NCI-H2107 treated with DMSO at 0.1 percent for 48 hours (cell line): ENCODE results near the gene MICOS13.
A peak's percentile ranks its signal among the peaks of the same experiment; 100 is the strongest.

Source experiments
- DNase-seq: peaks from one replicate; lab custom pipeline; 2025; ENCODE audit not compliant: unreplicated experiment; lab: John Stamatoyannopoulos, UW

MICOS13 gene

GRCh38 chr19:5687360-5688198 lies 7.3 kb upstream of the MICOS13 start:
- no peak for DNase-seq

DNA sequence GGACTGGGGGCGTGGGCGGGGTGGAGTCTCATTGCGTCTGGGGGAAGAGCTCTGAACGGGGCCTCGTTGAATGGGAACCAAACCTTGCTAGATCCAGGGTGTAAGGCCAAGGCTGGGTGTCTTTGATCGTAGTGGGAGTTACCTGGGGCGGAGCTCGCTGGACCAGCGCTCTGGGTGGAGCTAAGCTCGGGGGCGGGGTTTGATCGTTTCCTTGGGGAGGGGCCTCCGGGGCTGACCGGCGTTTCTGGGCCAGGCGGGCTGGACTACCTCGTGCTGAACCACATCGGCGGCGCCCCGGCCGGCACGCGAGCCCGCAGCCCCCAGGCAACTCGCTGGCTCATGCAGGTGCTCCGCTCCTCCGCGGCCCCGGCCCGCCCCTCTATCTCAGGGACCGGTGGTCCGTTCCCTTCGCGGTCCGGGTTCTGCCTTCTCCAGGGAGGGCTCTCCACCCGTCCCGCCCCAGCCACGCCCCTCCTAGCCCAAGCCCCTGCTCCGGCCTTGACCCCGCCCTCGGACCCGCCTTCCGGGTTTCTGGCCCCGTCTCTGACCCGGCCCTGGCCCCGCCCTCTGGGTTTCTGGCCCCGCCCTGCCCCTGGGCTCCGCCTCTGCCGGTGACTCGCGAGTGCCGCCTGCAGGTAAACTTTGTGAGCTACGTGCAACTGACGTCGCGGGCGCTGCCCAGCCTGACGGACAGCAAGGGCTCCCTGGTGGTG lies 6.5 kb upstream of the MICOS13 start:
- peak; percentile 32 for DNase-seq

DNA sequence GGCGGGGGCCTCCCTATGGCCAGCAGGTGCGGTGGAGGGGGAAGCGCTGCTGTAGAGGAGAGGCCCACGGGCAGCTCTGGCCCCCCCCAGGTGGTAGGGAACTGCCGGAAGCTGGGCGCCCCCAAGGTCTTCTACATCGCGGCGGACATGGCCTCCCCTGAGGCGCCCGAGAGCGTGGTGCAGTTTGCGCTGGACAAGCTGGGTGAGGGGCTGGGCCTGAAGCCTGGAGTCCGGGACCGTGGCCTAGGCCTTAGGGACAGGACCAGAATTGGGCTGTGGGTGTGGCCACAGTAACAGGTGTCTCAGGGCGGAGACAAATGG lies 6.0 kb upstream of the MICOS13 start:
- no peak for DNase-seq

GRCh38 chr19:5684694-5685430 lies 4.5 kb upstream of the MICOS13 start:
- no peak for DNase-seq

GRCh38 chr19:5683177-5683886 lies 3.0 kb upstream of the MICOS13 start:
- no peak for DNase-seq

- DNase-seq = no peak
Measured at GRCh38 chr19:5682107-5682482, 1.8 kb upstream of the MICOS13 start.

- no peak for DNase-seq
Measured at GRCh38 chr19:5681391-5682106, 1.2 kb upstream of the MICOS13 start.

GRCh38 chr19:5680084-5680436 lies 256 bp downstream of the MICOS13 start:
- no peak for DNase-seq

GRCh38 chr19:5679289-5680083 lies 830 bp downstream of the MICOS13 start:
- no peak for DNase-seq

- no peak for DNase-seq
Measured at GRCh38 chr19:5678071-5678718, 2.1 kb downstream of the MICOS13 start.

GRCh38 chr19:5677580-5677979 lies 2.7 kb downstream of the MICOS13 start:
- no peak for DNase-seq

DNA sequence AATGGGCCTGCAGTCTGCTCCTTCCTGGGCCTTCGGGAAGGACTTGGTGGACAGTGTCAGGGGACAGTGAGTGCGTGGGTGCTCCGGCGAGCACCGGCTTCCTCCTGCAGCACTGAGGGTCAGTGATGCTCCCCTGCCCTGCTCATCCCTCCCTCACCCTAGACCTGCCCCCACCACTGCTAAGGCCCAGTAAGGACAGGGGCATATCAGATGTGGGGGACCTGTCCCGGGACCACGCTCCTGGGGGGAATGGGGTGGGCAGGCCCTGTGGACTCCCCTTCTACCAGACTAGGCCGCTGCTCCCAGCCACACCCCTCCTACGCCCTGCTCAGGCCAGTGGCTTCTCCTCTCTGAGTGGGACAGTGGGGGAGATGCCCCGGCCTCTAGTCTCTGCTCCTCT lies 3.2 kb downstream of the MICOS13 start:
- no peak for DNase-seq

- DNase-seq = no peak
Measured at GRCh38 chr19:5676772-5677105, 3.6 kb downstream of the MICOS13 start.

- DNase-seq = no peak
Measured at GRCh38 chr19:5676105-5676771, 4.1 kb downstream of the MICOS13 start.

DNA sequence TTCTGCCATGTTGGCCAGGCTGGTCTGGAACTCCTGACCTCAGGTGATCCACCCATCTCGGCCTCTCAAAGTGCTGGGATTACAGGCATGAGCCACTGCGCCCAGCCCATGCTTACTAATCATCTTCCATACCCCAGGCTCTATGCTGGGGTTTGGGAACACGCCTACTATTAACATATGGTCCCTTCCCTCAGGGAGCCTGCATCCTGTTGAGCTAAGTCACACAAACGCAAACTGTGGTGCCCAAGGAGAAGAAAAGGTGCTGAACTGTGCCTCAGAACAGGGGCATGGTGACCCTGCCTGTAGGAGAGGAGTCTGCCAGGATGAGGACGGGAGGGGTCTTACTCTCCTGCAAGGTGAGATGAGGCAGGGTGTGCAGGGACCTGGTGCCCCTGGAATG lies 5.6 kb downstream of the MICOS13 start:
- DNase-seq = no peak

DNA sequence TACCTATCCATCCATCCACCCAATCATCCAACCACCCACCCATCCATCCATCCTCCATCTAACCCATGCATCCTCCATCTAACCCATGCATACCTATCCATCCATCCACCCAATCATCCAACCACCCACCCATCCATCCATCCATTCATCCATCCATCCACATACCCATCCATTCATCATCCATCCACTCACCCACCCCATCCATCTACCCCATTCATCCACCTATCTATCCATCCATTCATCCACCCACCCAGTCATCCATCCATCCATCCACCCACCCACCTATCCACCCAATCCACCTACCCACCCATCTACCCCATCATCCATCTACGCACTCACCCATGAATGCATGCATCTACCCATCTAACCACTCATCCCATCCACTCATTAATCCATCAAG lies 6.6 kb downstream of the MICOS13 start:
- DNase-seq = no peak

GRCh38 chr19:5672708-5673459 lies 7.4 kb downstream of the MICOS13 start:
- no peak for DNase-seq

- DNase-seq = no peak
Measured at GRCh38 chr19:5671600-5671999, 8.7 kb downstream of the MICOS13 start.
